Astrocyte of the spinal cord (primary cell): Measurements from ENCODE around the gene BAZ1B.
A peak's percentile ranks its signal among the peaks of the same experiment; 100 is the strongest.
"Not testable (repeated sequence)": the region's sequence is repeated elsewhere in the genome, so short reads cannot be mapped to it uniquely, and the experiment has no call there.

ENCODE experiments used
- DNase-seq: peaks from one replicate; pipeline ENCODE4 v3.0.0; 2011; ENCODE audit warnings: low read depth, low spot score
- H3K4me3 ChIP-seq: 2 replicates; pipeline ENCODE4 v1.5.1; 2011; ENCODE audit warnings: low read depth, mild to moderate bottlenecking, low read length, moderate library complexity
- CTCF ChIP-seq: IDR thresholded peaks from 2 replicates; pipeline ENCODE4 v1.5.1; 2012; ENCODE audit warnings: low read depth, mild to moderate bottlenecking, low read length, inconsistent platforms
- in situ Hi-C: cut with HindIII; loops from 2 replicates; pipeline ENCODE4 v1.10.0; 2017; ENCODE audit warnings: low sequenced_read_pairs

BAZ1B gene

GRCh38 chr7:73526896-73527821, 5.1 kb upstream of the BAZ1B start:
- DNase-seq: no peak
- no peak overlapping the region for H3K4me3 ChIP-seq
- in situ Hi-C loops: no loop called here
- TF ChIP-seq CTCF: no peak

- in situ Hi-C loops, DNase-seq, H3K4me3 ChIP-seq: not testable (repeated sequence)
Observed at GRCh38 chr7:73526158-73526494, 4.0 kb upstream of the BAZ1B start.

- peak; percentile 40 for DNase-seq
- in situ Hi-C loops: no loop called here
- no peak for TF ChIP-seq CTCF
- peak overlapping the region; percentile 78 for H3K4me3 ChIP-seq
Observed at GRCh38 chr7:73521636-73522104, 423 bp downstream of the BAZ1B start.

GRCh38 chr7:73520673-73521635, 1.1 kb downstream of the BAZ1B start:
- in situ Hi-C loops: no loop called here
- no peak for TF ChIP-seq CTCF
- H3K4me3 ChIP-seq: peak overlapping the region; percentile 78
- peak; percentile 22 for DNase-seq

- no peak for TF ChIP-seq CTCF
- in situ Hi-C loops: no loop called here
- peak overlapping the region; percentile 78 for H3K4me3 ChIP-seq
- peak; percentile 17 for DNase-seq
Observed at GRCh38 chr7:73519867-73520672, 2.0 kb downstream of the BAZ1B start.

GRCh38 chr7:73518470-73518869, 3.6 kb downstream of the BAZ1B start:
- H3K4me3 ChIP-seq: no peak overlapping the region
- in situ Hi-C loops: no loop called here
- no peak for TF ChIP-seq CTCF
- no peak for DNase-seq
